Loucy (cell line): ENCODE results near the gene BCAS2.

Source experiments
- CTCF ChIP-seq: fragments of 200-600 bp; sonication (generic); conservative IDR thresholded peaks from 2 replicates; pipeline ENCODE4 v1.5.1; 2014; ENCODE audit warnings: mild to moderate bottlenecking, antibody characterized with exemption, low read length
- EZH2phosphoT487 ChIP-seq: fragments of 200-600 bp; IDR thresholded peaks from 2 replicates; pipeline ENCODE4 v1.6.1; 2018; ENCODE audit warnings: antibody characterized with exemption, mild to moderate bottlenecking, moderate library complexity, borderline replicate concordance

GRCh38 chr1:114554577-114554976 is 26.8 kb downstream of the BCAS2 start:
- TF ChIP-seq CTCF (no peak), EZH2phosphoT487 (no peak)
